Fibroblast of lung (primary cell): ENCODE results near the gene PTRH2.

Experiments
- EZH2 ChIP-seq: IDR thresholded peaks from 2 replicates; pipeline ENCODE4 v1.5.1; 2012; ENCODE audit warnings: low read length, control low read depth, mild to moderate bottlenecking; ENCODE audit errors: missing control alignments
- TF ChIP-seq, protein P1 (sequence below), 2 donors: IDR thresholded peaks in 1 of 2; conservative IDR thresholded peaks in 1 of 2; 1 replicate in 1 of 2; 2 replicates in 1 of 2; pipeline ENCODE4 v1.5.1; 2011 to 2012; ENCODE audit warnings: low read length in 2 of 2, control low read depth in 1 of 2, inconsistent platforms in 1 of 2, low read depth in 1 of 2, mild to moderate bottlenecking in 1 of 2

DNA sequence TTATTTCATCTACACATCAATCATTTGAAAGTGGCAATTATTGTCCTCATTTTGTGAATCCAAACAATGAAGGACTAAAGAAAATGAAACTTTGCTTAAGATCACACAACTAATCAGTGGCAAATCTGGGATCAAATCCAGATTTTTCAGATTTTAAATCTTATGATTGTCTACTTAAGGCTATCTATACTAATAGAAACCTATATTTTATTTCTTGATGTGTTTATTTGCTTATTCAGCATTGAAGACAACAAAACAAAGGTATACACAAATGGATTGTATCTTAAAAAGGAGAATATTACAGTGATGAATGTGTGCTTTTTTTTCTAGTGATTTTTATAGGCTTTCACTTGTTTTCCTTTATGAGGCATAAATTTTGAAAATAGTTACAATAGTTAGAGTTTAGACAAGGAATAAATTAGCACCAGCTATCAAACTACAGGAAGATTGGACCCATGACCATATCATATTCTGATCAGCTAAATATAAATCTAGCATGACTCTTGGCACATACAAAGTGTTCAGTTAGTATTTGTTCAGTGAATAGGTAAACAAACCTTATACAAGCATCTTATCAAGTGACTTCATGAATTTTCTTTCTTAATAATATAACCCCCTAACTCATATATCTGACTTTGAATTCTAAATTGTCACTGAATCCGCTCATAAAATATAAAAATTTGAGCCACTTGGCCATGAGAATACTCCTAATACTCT is 20.7 kb upstream of the PTRH2 start:
- no peak for TF ChIP-seq EZH2
- TF ChIP-seq, protein P1, sequence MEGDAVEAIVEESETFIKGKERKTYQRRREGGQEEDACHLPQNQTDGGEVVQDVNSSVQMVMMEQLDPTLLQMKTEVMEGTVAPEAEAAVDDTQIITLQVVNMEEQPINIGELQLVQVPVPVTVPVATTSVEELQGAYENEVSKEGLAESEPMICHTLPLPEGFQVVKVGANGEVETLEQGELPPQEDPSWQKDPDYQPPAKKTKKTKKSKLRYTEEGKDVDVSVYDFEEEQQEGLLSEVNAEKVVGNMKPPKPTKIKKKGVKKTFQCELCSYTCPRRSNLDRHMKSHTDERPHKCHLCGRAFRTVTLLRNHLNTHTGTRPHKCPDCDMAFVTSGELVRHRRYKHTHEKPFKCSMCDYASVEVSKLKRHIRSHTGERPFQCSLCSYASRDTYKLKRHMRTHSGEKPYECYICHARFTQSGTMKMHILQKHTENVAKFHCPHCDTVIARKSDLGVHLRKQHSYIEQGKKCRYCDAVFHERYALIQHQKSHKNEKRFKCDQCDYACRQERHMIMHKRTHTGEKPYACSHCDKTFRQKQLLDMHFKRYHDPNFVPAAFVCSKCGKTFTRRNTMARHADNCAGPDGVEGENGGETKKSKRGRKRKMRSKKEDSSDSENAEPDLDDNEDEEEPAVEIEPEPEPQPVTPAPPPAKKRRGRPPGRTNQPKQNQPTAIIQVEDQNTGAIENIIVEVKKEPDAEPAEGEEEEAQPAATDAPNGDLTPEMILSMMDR (conservative IDR thresholded peaks at IDR 0.05 in 1 of 2, IDR thresholded peaks at IDR 0.05 in 1 of 2; ENCODE audit: low read depth in 1 of 2, low read length in 2 of 2) = no peak
